Choroid plexus epithelial cell (primary cell): ENCODE data around the gene HMG20B.

Experiments used
- DNase-seq: peaks from one replicate; pipeline ENCODE4 v3.0.0-alpha.2; 2010; ENCODE audit warnings: low read depth
- H3K4me3 ChIP-seq: 2 replicates; pipeline ENCODE4 v1.5.1; 2011; ENCODE audit warnings: low read depth, mild to moderate bottlenecking, control low read depth, low read length, moderate library complexity
- CTCF ChIP-seq: conservative IDR thresholded peaks from 2 replicates; pipeline ENCODE4 v1.5.1; 2011; ENCODE audit warnings: low read depth, mild to moderate bottlenecking, control low read depth, inconsistent platforms, low read length, moderate library complexity

HMG20B gene

GRCh38 chr19:3619631-3620012, 46.9 kb downstream of the HMG20B start:
- no peak for TF ChIP-seq CTCF
- no peak for DNase-seq
- no peak overlapping the region for H3K4me3 ChIP-seq

- no peak overlapping the region for H3K4me3 ChIP-seq
- no peak for DNase-seq
- TF ChIP-seq CTCF = no peak
Observed at GRCh38 chr19:3620145-3620816, 47.5 kb downstream of the HMG20B start.

- no peak overlapping the region for H3K4me3 ChIP-seq
- no peak for DNase-seq
- no peak for TF ChIP-seq CTCF
Observed at GRCh38 chr19:3620817-3621547, 48.2 kb downstream of the HMG20B start.

GRCh38 chr19:3621689-3622088, 48.9 kb downstream of the HMG20B start:
- TF ChIP-seq CTCF = no peak
- no peak for DNase-seq
- H3K4me3 ChIP-seq = no peak overlapping the region

- no peak overlapping the region for H3K4me3 ChIP-seq
- no peak for TF ChIP-seq CTCF
- DNase-seq = no peak
Observed at GRCh38 chr19:3622224-3622623, 49.5 kb downstream of the HMG20B start.

GRCh38 chr19:3623716-3624115, 51.0 kb downstream of the HMG20B start:
- TF ChIP-seq CTCF = no peak
- DNase-seq = no peak
- no peak overlapping the region for H3K4me3 ChIP-seq
